ENCODE data around the gene CCDC200.
"Not testable (repeated sequence)": the region's sequence is repeated elsewhere in the genome, so short reads cannot be mapped to it uniquely, and the experiment has no call there.

CCDC200 gene
- long read RNA-seq, partial matches to known transcripts: 0 of 3 reads
- long read RNA-seq, other reads (novel, unspliced or antisense): 3 of 3 reads

DNA sequence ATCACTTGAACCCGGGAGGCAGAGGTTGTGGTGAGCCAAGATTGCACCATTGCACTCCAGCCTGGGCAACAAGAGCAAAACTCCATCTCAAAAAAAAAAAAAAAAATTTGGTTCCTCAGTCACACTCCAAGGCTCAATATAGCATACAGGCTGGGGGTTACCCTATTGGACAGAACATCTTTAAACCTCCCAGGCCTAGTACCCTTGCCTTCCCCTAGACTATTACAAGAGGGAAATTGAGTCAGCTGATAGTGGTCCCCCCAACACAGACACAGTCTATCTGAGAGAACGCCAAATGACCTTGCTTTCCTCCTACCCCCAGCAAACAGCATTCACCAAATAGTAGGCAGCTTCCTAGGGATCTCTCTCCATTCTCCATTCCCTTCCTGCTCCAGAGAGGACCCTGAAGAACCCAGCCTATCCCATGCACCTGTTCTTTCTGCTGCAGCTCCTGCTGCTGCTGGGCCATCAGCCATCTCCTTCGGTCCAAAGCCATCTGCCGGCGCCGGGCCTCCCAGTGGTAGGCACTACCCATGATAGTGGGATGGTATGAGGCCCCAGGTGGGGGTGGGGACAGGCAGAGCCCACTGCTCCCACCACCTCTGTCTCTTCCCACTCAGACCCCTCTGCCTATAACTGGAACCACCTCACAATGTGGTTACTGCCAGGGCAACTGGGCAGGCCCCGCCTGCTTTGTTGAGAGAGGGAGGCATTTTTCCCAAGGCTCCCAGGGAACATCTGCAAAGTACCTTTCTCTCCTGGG is at the start of gene CCDC200:
Gene CCDC200, minus strand, starts transcription at position 604 of the 763 bp plus-strand sequence. Its CDS starts 69 bp downstream, at position 535.
- H3K27me3 ChIP-seq (ENCODE audit: insufficient read depth, poor library complexity, severe bottlenecking); H3K27ac ChIP-seq (replicated peaks); H3K4me3 ChIP-seq (replicated peaks; ENCODE audit: insufficient read depth, low read length); DNase-seq (ENCODE audit: low read depth in 1 of 2, low spot score in 1 of 2): not testable (repeated sequence)

DNA sequence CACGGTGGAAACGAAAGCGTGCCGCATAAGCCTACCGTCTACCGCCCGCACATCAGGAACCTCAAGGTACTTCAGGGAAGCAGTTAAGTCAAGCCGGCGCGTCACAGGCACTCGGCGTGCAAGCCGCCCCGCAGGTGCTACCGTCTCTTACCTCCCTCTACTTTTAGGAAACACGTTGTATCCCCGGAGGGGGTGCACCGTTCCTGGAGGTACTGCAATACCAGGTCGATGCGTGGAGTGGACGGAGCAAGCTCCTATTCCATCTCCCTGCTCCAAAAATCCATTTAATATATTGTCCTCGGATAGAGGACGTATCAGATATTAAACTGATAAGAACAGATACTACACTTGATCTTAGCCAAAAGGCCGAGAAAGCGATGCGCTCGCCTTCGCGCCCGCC is 44.5 kb upstream of the CCDC200 start:
- not testable (repeated sequence) for H3K27me3 ChIP-seq (ENCODE audit: insufficient read depth, poor library complexity, severe bottlenecking); H3K4me3 ChIP-seq (replicated peaks; ENCODE audit: insufficient read depth, low read length); DNase-seq (ENCODE audit: low read depth in 1 of 2, low spot score in 1 of 2); H3K27ac ChIP-seq (replicated peaks)

DNA sequence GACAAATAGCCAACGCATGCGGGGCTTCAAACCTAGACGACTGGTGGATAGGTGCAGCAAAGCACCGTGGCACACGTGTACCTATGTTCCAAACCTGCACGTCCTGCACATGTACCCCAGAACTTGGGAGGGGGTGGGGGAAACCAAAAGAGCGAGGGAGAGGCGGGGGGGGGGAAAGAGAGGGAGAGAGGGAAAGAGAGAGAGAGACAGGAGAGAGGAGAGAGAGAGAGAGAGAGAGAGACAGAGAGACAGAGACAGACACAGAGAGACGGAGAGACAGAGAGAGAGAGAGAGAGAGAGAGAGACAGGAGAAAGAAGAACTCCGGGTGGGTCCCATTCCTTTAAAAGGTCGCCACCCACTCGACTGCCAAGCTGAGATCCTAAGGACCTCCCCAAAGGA is 44.1 kb upstream of the CCDC200 start:
- not testable (repeated sequence) for H3K27ac ChIP-seq (replicated peaks); H3K4me3 ChIP-seq (replicated peaks; ENCODE audit: insufficient read depth, low read length); H3K27me3 ChIP-seq (ENCODE audit: insufficient read depth, poor library complexity, severe bottlenecking)
- 0 out of 2 replicates have a peak, but pooled peaks have one; percentile 30 for TF ChIP-seq POLR2AphosphoS5 (IDR thresholded peaks at IDR 0.05; ENCODE audit: low read depth)
- peak in 1 of 2 experiments; percentile 42 for DNase-seq (ENCODE audit: low read depth in 1 of 2, low spot score in 1 of 2)

DNA sequence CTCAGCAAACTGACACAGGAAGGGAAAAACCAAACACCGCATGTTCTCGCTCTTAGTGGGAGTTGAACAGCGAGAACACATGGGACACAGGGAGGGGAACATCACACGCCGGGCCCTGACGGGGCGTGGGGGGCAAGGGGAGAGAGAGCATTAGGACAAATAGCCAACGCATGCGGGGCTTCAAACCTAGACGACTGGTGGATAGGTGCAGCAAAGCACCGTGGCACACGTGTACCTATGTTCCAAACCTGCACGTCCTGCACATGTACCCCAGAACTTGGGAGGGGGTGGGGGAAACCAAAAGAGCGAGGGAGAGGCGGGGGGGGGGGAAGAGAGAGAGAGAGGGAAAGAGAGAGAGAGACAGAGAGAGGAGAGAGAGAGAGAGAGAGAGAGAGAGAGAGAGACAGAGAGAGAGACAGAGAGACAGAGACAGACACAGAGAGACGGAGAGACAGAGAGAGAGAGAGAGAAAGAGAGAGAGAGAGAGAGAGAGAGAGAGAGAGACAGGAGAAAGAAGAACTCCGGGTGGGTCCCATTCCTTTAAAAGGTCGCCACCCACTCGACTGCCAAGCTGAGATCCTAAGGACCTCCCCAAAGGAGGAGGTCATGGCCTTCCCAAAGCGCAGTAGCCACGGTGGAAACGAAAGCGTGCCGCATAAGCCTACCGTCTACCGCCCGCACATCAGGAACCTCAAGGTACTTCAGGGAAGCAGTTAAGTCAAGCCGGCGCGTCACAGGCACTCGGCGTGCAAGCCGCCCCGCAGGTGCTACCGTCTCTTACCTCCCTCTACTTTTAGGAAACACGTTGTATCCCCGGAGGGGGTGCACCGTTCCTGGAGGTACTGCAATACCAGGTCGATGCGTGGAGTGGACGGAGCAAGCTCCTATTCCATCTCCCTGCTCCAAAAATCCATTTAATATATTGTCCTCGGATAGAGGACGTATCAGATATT is 42.4 kb upstream of the CCDC200 start:
- not testable (repeated sequence) for H3K27me3 ChIP-seq (ENCODE audit: insufficient read depth, poor library complexity, severe bottlenecking); H3K27ac ChIP-seq (replicated peaks); DNase-seq (ENCODE audit: low read depth in 1 of 2, low spot score in 1 of 2); H3K4me3 ChIP-seq (replicated peaks; ENCODE audit: insufficient read depth, low read length)

DNA sequence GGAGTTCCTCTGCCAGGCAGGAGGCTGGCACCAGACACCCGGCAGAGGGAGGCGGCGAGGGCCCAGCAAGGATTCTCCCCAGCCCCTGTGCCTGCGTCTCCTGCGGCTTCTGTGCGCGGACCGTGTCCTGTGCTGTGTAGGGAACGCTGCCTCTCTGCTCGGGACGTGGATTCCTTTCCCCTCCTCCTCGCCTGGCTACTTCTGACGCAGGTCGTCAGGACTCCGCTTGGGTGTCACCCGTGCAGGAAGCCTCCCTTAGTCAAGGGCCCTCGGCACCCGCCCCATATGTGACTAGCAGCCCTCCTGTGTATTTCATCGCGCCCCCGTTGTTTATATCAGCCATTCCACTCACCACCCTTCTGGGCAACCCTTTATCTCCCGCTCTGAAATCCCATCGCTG is 18.0 kb upstream of the CCDC200 start:
- H3K27me3 ChIP-seq (ENCODE audit: insufficient read depth, poor library complexity, severe bottlenecking); H3K27ac ChIP-seq (replicated peaks); DNase-seq (ENCODE audit: low read depth in 1 of 2, low spot score in 1 of 2); H3K4me3 ChIP-seq (replicated peaks; ENCODE audit: insufficient read depth, low read length): not testable (repeated sequence)

DNA sequence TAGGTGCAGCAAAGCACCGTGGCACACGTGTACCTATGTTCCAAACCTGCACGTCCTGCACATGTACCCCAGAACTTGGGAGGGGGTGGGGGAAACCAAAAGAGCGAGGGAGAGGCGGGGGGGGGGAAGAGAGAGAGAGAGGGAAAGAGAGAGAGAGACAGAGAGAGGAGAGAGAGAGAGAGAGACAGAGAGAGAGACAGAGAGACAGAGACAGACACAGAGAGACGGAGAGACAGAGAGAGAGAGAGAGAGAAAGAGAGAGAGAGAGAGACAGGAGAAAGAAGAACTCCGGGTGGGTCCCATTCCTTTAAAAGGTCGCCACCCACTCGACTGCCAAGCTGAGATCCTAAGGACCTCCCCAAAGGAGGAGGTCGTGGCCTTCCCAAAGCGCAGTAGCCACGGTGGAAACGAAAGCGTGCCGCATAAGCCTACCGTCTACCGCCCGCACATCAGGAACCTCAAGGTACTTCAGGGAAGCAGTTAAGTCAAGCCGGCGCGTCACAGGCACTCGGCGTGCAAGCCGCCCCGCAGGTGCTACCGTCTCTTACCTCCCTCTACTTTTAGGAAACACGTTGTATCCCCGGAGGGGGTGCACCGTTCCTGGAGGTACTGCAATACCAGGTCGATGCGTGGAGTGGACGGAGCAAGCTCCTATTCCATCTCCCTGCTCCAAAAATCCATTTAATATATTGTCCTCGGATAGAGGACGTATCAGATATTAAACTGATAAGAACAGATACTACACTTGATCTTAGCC is 12.4 kb upstream of the CCDC200 start:
- H3K27ac ChIP-seq (replicated peaks); H3K27me3 ChIP-seq (ENCODE audit: insufficient read depth, poor library complexity, severe bottlenecking); H3K4me3 ChIP-seq (replicated peaks; ENCODE audit: insufficient read depth, low read length); DNase-seq (ENCODE audit: low read depth in 1 of 2, low spot score in 1 of 2): not testable (repeated sequence)

DNA sequence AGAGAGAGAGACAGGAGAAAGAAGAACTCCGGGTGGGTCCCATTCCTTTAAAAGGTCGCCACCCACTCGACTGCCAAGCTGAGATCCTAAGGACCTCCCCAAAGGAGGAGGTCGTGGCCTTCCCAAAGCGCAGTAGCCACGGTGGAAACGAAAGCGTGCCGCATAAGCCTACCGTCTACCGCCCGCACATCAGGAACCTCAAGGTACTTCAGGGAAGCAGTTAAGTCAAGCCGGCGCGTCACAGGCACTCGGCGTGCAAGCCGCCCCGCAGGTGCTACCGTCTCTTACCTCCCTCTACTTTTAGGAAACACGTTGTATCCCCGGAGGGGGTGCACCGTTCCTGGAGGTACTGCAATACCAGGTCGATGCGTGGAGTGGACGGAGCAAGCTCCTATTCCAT is 11.2 kb upstream of the CCDC200 start:
- not testable (repeated sequence) for H3K4me3 ChIP-seq (replicated peaks; ENCODE audit: insufficient read depth, low read length); H3K27ac ChIP-seq (replicated peaks); DNase-seq (ENCODE audit: low read depth in 1 of 2, low spot score in 1 of 2); H3K27me3 ChIP-seq (ENCODE audit: insufficient read depth, poor library complexity, severe bottlenecking)

DNA sequence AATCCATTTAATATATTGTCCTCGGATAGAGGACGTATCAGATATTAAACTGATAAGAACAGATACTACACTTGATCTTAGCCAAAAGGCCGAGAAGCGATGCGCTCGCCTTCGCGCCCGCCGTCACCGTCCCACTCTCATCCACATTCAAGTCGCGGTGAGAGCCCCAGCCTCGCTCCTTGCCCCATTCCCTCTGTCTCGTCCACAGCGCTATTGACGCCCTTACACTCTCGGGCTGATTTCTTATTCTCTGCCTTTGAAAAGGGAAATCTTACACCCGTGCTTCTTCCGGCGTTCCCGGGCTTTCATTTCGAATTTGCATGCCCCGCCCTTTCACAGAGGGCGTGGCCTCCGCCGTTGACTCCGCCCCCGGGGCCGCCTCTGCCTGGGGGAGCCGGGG is 5.5 kb upstream of the CCDC200 start, which contains the start of gene RNU2-1:
Gene RNU2-1, minus strand, starts transcription at position 101 of the 400 bp plus-strand sequence.
- not testable (repeated sequence) for H3K27me3 ChIP-seq (ENCODE audit: insufficient read depth, poor library complexity, severe bottlenecking); DNase-seq (ENCODE audit: low read depth in 1 of 2, low spot score in 1 of 2); H3K27ac ChIP-seq (replicated peaks); H3K4me3 ChIP-seq (replicated peaks; ENCODE audit: insufficient read depth, low read length)

DNA sequence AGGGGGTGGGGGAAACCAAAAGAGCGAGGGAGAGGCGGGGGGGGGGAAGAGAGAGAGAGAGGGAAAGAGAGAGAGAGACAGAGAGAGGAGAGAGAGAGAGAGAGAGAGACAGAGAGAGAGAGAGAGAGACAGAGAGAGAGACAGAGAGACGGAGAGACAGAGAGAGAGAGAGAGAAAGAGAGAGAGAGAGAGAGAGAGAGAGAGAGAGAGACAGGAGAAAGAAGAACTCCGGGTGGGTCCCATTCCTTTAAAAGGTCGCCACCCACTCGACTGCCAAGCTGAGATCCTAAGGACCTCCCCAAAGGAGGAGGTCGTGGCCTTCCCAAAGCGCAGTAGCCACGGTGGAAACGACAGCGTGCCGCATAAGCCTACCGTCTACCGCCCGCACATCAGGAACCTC is 4.8 kb upstream of the CCDC200 start:
- not testable (repeated sequence) for DNase-seq (ENCODE audit: low read depth in 1 of 2, low spot score in 1 of 2); H3K27me3 ChIP-seq (ENCODE audit: insufficient read depth, poor library complexity, severe bottlenecking); H3K4me3 ChIP-seq (replicated peaks; ENCODE audit: insufficient read depth, low read length); H3K27ac ChIP-seq (replicated peaks)

DNA sequence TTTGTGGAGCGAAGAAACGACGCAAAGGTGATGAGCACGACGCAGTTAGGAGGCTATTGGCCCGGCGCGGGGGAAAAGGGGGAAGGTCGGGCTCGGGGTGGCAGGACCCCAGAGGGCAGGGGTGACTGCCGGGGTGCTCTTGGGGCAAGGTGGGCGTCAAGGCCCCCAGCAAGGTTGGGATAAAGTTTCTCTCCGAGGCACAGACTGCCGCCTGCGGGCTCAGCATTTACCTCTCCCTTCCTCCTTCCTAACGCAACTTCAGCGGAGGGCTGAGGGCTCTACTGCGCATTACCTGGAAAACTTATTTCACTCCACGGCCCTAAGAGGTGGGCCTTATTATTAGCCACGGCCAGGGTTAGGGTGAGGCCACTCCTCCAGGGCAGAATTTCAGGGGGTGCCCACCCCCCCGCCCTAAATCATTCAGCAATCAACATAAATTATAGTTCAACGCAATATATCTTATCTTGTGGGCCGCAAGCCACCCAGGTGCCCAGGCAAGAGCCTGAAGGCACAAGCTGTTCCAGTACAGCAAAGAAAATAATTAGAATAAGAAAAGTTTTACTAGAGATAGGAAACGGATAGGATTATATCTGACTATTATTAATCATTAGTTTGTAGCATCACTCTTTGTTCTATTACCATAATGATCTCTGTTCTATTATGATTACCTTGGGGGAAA is 3.7 kb upstream of the CCDC200 start:
- DNase-seq (ENCODE audit: low read depth in 1 of 2, low spot score in 1 of 2): peak in 1 of 2 experiments; percentile 51
- not testable (repeated sequence) for H3K27ac ChIP-seq (replicated peaks); H3K27me3 ChIP-seq (ENCODE audit: insufficient read depth, poor library complexity, severe bottlenecking)
- peak overlapping the region; percentile 15; the same call in 1 of the 2 replicates for H3K4me3 ChIP-seq (replicated peaks; ENCODE audit: insufficient read depth, low read length)

DNA sequence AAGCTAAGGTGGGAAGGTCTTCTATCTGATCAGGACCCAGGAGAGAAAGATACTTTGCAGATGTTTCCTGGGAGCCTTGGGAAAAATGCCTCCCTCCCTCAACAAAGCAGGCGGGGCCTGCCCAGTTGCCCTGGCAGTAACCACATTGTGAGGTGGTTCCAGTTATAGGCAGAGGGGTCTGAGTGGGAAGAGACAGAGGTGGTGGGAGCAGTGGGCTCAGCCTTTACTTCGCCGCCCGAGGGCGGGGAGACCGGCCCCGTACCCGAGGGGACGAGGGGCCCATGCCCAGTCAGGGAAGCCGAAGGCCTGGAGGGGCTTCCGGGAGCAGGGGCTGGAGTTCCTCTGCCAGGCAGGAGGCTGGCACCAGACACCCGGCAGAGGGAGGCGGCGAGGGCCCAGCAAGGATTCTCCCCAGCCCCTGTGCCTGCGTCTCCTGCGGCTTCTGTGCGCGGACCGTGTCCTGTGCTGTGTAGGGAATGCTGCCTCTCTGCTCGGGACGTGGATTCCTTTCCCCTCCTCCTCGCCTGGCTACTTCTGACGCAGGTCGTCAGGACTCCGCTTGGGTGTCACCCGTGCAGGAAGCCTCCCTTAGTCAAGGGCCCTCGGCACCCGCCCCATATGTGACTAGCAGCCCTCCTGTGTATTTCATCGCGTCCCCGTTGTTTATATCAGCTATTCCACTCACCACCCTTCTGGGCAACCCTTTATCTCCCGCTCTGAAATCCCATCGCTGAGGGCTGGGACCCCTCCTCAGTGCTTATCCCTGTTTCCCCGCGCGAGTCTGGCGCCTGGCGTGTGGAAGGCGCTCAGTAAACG is 3.0 kb upstream of the CCDC200 start:
- peak overlapping the region; percentile 15; the same call in 1 of the 2 replicates for H3K4me3 ChIP-seq (replicated peaks; ENCODE audit: insufficient read depth, low read length)
- not testable (repeated sequence) for H3K27ac ChIP-seq (replicated peaks); H3K27me3 ChIP-seq (ENCODE audit: insufficient read depth, poor library complexity, severe bottlenecking); DNase-seq (ENCODE audit: low read depth in 1 of 2, low spot score in 1 of 2)

All from HL-60 (cell line).